Gastrocnemius medialis (tissue), 4 donors: Measurements from ENCODE around the gene ITGB7. TPM values are rescaled to one million over a fixed set of nuclear protein-coding genes. Genes with fewer than 3 reads are reported as not detected.

Source experiments
- ATAC-seq, 2 donors: fragments of 150-250 bp; one replicate each; pipeline ENCODE4 v1.9.1; 2016
- DNase-seq, 2 donors: peaks; one replicate each; pipeline ENCODE4 v3.0.0-alpha.2; 2019
- H3K27ac ChIP-seq, 4 donors: fragments of 200-600 bp; sonication (generic); 1 replicate in 1 of 4; 2 replicates in 3 of 4; pipeline ENCODE4 v1.5.1; 2016 to 2018; ENCODE audit warnings: mild to moderate bottlenecking in 2 of 4, moderate library complexity in 1 of 4
- H3K27me3 ChIP-seq, 3 donors: fragments of 200-600 bp; sonication (generic) in 2 of 3; 1 replicate in 1 of 3; 2 replicates in 2 of 3; pipeline versions ENCODE4 v1.5.1 to v1.6.0; 2016 to 2019; ENCODE audit warnings: mild to moderate bottlenecking in 1 of 3, moderate library complexity in 1 of 3
- H3K36me3 ChIP-seq, 2 donors: fragments of 200-600 bp; sonication (generic) in 1 of 2; one replicate each; pipeline ENCODE4 v1.5.1; 2017 to 2018
- H3K4me1 ChIP-seq, 2 donors: fragments of 200-600 bp; sonication (generic) in 1 of 2; one replicate each; pipeline ENCODE4 v1.5.1; 2016 to 2017; ENCODE audit warnings: mild to moderate bottlenecking in 2 of 2
- H3K4me3 ChIP-seq, 4 donors: fragments of 200-600 bp; sonication (generic) in 3 of 4; 1 replicate in 1 of 4; 2 replicates in 3 of 4; pipeline ENCODE4 v1.5.1; 2016 to 2019; ENCODE audit warnings: mild to moderate bottlenecking in 2 of 4
- H3K9me3 ChIP-seq, 3 donors: fragments of 200-600 bp; sonication (generic) in 2 of 3; 1 replicate in 1 of 3; 2 replicates in 2 of 3; pipeline ENCODE4 v1.5.1; 2016 to 2019
- CTCF ChIP-seq, 5 experiments: fragments of 450-650 bp in 3 of 5; fragments of 200-600 bp in 2 of 5; sonication (generic) in 2 of 5; IDR thresholded peaks in 4 of 5; conservative IDR thresholded peaks in 1 of 5; 1 replicate in 4 of 5; 2 replicates in 1 of 5; pipeline ENCODE4 v1.5.1; 2016 to 2019; ENCODE audit warnings: antibody characterized with exemption in 5 of 5, mild to moderate bottlenecking in 3 of 5, moderate library complexity in 3 of 5
- POLR2A ChIP-seq, 2 donors: fragments of 450-650 bp; IDR thresholded peaks; one replicate each; pipeline ENCODE4 v1.6.1; 2017; ENCODE audit warnings: antibody characterized with exemption in 2 of 2, mild to moderate bottlenecking in 2 of 2, moderate library complexity in 2 of 2
- in situ Hi-C, 4 donors: fragments of 200-750 bp; cut with MboI; loops; one replicate each; pipeline versions ENCODE4 v1.15.0 to v1.8.0; 2017; ENCODE audit warnings: low sequenced_read_pairs in 4 of 4
- intact Hi-C: fragments of 100-400 bp; cut with DNase I; formaldehyde crosslinking; loops from one replicate; pipeline ENCODE4 v1.15.1; 2023; ENCODE audit warnings: low total_unique reads
- total RNA-seq, 4 donors: library from RNA; depleted of rRNA; stranded (reverse); fragments of >200 nt; gene quantifications; one replicate each; pipeline versions ENCODE4 v1.1.0 to v1.2.3, GENCODE V29; 2016

Gene ITGB7
- total RNA-seq, 4 donors from 2014 or later: 0.73 to 0.81 TPM; not detected in 2

- Histone ChIP-seq H3K27ac (no peak overlapping the region), H3K4me1 (no peaks in the 10 kb centered on the region), H3K4me3 (no peak overlapping the region), H3K27me3 (no peaks in the 10 kb centered on the region), H3K36me3 (no peaks in the 10 kb centered on the region), H3K9me3 (no peaks in the 10 kb centered on the region)
- DNase-seq: no peak
- intact Hi-C loops (no loop called here), in situ Hi-C loops (no loop called here)
- no peak for TF ChIP-seq CTCF (IDR thresholded peaks at IDR 0.05 in 4 of 5, conservative IDR thresholded peaks at IDR 0.05 in 1 of 5)
- no peak for TF ChIP-seq POLR2A (IDR thresholded peaks at IDR 0.05)
- ATAC-seq: no peak
Observed at GRCh38 chr12:53145383-53146260, 61.4 kb downstream of the ITGB7 start.

- Histone ChIP-seq H3K36me3 (no peaks in the 10 kb centered on the region), H3K27me3 (no peaks in the 10 kb centered on the region), H3K27ac (no peak overlapping the region), H3K4me3 (no peak overlapping the region), H3K9me3 (no peaks in the 10 kb centered on the region), H3K4me1 (no peaks in the 10 kb centered on the region)
- in situ Hi-C loops: no loop called here
- intact Hi-C loops: no loop called here
- TF ChIP-seq CTCF (IDR thresholded peaks at IDR 0.05 in 4 of 5, conservative IDR thresholded peaks at IDR 0.05 in 1 of 5) (no peak), POLR2A (IDR thresholded peaks at IDR 0.05) (no peak)
- DNase-seq: no peak
- ATAC-seq: no peak
Observed at GRCh38 chr12:53143355-53143754, 63.7 kb downstream of the ITGB7 start.

Other genes starting within 250 kb of the ITGB7 start
- 100 to 1,000 TPM; 667 to 821 (median 740) TPM for gene EIF4B, start 200.8 kb downstream of the ITGB7 start, total RNA-seq
- 100 to 1,000 TPM in 1 of 4 donors, 10 to 100 TPM in 3; 74.4 to 114 (median 91.9) TPM for gene TNS2, start 157.2 kb downstream of the ITGB7 start, total RNA-seq
- gene SPRYD3, start 127.9 kb downstream of the ITGB7 start, total RNA-seq: 10 to 100 TPM; 15.9 to 29.5 (median 25.5) TPM
- 100 to 1,000 TPM in 1 of 4 donors, 10 to 100 TPM in 3; 67.3 to 143 (median 77.4) TPM for gene IGFBP6, start 109.6 kb downstream of the ITGB7 start, total RNA-seq
- not detected for gene SOAT2, start 103.8 kb downstream of the ITGB7 start, total RNA-seq
- gene ZNF740, start 26.5 kb downstream of the ITGB7 start, total RNA-seq: 1 to 10 TPM; 4.1 to 7.4 (median 5.0) TPM
- gene CSAD, start 26.3 kb downstream of the ITGB7 start, total RNA-seq: 10 to 100 TPM in 1 of 4 donors, 1 to 10 TPM in 2, under 1 TPM in 1; 0.68 to 14.9 (median 1.9) TPM
- 1 to 10 TPM; 4.2 to 5.8 (median 4.9) TPM for gene RARG, start 25.0 kb upstream of the ITGB7 start, total RNA-seq
- under 1 TPM in 3 of 4 donors, not detected in 1; 0.20 to 0.44 (median 0.24) TPM for gene ESPL1, start 61.0 kb upstream of the ITGB7 start, total RNA-seq
- gene PFDN5, start 88.3 kb upstream of the ITGB7 start, total RNA-seq: 100 to 1,000 TPM; 341 to 464 (median 358) TPM
- gene MYG1, start 92.4 kb upstream of the ITGB7 start, total RNA-seq: 10 to 100 TPM; 43.4 to 51.0 (median 46.0) TPM
- gene AAAS, start 114.4 kb upstream of the ITGB7 start, total RNA-seq: 10 to 100 TPM; 30.5 to 47.9 (median 38.5) TPM
- gene SP7, start 129.1 kb upstream of the ITGB7 start, total RNA-seq: not detected
- gene SP1, start 172.9 kb upstream of the ITGB7 start, total RNA-seq: 10 to 100 TPM; 44.9 to 61.9 (median 48.0) TPM
- 1 to 10 TPM in 2 of 4 donors, not detected in 2; 1.0 to 1.4 TPM for gene AMHR2, start 216.6 kb upstream of the ITGB7 start, total RNA-seq
- gene PRR13, start 234.5 kb upstream of the ITGB7 start, total RNA-seq: 10 to 100 TPM; 40.3 to 90.4 (median 74.2) TPM
- 100 to 1,000 TPM; 113 to 257 (median 191) TPM for gene PCBP2, start 244.9 kb upstream of the ITGB7 start, total RNA-seq